Peyer's patch (tissue), 4 donors: Measurements from ENCODE around the gene PCSK2. TPM values are rescaled to one million over a fixed set of nuclear protein-coding genes. Genes with fewer than 3 reads are reported as not detected.

Experiments used
- DNase-seq, 3 donors: peaks; one replicate each; pipeline ENCODE4 v3.0.0-alpha.2; 2017 to 2019
- H3K27ac ChIP-seq, 4 donors: fragments of 200-600 bp; sonication (generic); one replicate each; pipeline ENCODE4 v1.5.1; 2016 to 2019
- H3K27me3 ChIP-seq, 2 donors: fragments of 200-600 bp; sonication (generic); one replicate each; pipeline ENCODE4 v1.5.1; 2019
- H3K36me3 ChIP-seq, 3 donors: fragments of 200-600 bp; sonication (generic); one replicate each; pipeline ENCODE4 v1.5.1; 2016 to 2019
- H3K4me1 ChIP-seq, 4 donors: fragments of 200-600 bp; sonication (generic); one replicate each; pipeline ENCODE4 v1.5.1; 2016 to 2019
- H3K4me3 ChIP-seq, 4 donors: fragments of 200-600 bp; sonication (generic); 1 replicate in 3 of 4; 2 replicates in 1 of 4; pipeline ENCODE4 v1.5.1; 2016 to 2019; ENCODE audit warnings: mild to moderate bottlenecking in 1 of 4
- H3K9me3 ChIP-seq, 4 donors: fragments of 200-600 bp; sonication (generic); one replicate each; pipeline ENCODE4 v1.5.1; 2016 to 2019; ENCODE audit warnings: mild to moderate bottlenecking in 1 of 4
- POLR2A ChIP-seq, 2 donors: fragments of 450-650 bp; IDR thresholded peaks; one replicate each; pipeline ENCODE4 v1.5.1; 2017; ENCODE audit warnings: antibody characterized with exemption in 2 of 2, mild to moderate bottlenecking in 2 of 2, moderate library complexity in 2 of 2
- total RNA-seq, 4 donors: library from RNA; depleted of rRNA; stranded (reverse); fragments of >200 nt; gene quantifications; one replicate each; pipeline ENCODE4 v1.1.0, GENCODE V29; 2016
- TF ChIP-seq, protein P1 (sequence below), 6 experiments: fragments of 450-650 bp in 4 of 6; fragments of 200-600 bp in 2 of 6; sonication (generic) in 1 of 6; IDR thresholded peaks; one replicate each; pipeline ENCODE4 v1.5.1; 2017 to 2019; ENCODE audit warnings: antibody characterized with exemption in 6 of 6, mild to moderate bottlenecking in 3 of 6, moderate library complexity in 1 of 6

PCSK2 gene
- total RNA-seq, 4 donors from 2014 or later: 0.18 to 0.80 (median 0.57) TPM; not detected in 1

DNA sequence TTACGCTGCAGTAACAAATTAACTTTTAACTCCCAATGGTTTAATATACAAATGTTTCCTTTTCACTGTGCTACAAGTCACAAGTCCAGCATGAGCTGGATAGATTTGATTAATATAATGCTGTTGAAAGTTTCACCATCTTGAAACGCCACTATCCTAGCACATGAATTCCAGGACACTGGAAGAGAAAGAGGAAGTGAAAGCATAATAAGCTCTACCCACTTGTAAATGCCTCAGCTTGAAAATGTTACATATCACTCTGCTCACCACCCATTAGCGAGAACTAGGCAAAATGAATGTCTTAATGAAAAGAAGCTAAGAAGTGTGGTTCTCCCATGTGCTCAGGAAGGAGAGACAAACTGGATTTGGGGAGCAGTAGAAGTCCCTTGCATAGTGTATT, 46.9 kb downstream of the PCSK2 start:
- Histone ChIP-seq H3K9me3 (no peaks in the 10 kb centered on the region), H3K27me3 (no peaks in the 10 kb centered on the region), H3K36me3 (no peaks in the 10 kb centered on the region), H3K27ac (no peak overlapping the region), H3K4me3 (no peak overlapping the region), H3K4me1 (no peaks in the 10 kb centered on the region)
- TF ChIP-seq, protein P1, sequence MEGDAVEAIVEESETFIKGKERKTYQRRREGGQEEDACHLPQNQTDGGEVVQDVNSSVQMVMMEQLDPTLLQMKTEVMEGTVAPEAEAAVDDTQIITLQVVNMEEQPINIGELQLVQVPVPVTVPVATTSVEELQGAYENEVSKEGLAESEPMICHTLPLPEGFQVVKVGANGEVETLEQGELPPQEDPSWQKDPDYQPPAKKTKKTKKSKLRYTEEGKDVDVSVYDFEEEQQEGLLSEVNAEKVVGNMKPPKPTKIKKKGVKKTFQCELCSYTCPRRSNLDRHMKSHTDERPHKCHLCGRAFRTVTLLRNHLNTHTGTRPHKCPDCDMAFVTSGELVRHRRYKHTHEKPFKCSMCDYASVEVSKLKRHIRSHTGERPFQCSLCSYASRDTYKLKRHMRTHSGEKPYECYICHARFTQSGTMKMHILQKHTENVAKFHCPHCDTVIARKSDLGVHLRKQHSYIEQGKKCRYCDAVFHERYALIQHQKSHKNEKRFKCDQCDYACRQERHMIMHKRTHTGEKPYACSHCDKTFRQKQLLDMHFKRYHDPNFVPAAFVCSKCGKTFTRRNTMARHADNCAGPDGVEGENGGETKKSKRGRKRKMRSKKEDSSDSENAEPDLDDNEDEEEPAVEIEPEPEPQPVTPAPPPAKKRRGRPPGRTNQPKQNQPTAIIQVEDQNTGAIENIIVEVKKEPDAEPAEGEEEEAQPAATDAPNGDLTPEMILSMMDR (IDR thresholded peaks at IDR 0.05): no peak
- no peak for TF ChIP-seq POLR2A (IDR thresholded peaks at IDR 0.05)
- no peak for DNase-seq

DNA sequence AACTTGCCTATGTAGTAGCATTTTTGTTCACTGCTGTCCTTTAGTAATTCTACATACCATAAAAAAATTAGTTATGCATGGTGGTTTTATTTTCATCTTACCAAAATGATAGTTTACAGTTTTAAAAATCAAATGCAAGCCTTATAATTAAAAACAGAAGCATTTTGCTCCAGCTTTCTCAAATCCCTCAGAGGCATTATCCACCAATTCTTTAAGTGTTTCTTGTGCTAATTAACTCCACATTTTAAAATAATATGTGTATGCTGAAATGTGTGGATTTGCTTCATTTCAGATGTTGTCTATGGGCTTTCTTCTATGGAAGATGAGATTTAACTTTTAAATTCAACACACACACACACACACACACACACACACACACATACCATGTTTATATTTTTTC, 49.3 kb downstream of the PCSK2 start:
- no peak overlapping the region for H3K4me3 ChIP-seq
- TF ChIP-seq, protein P1 (IDR thresholded peaks at IDR 0.05): no peak
- TF ChIP-seq POLR2A (IDR thresholded peaks at IDR 0.05): no peak
- DNase-seq: no peak
- no peaks in the 10 kb centered on the region for H3K36me3 ChIP-seq
- H3K27ac ChIP-seq: no peak overlapping the region
- H3K9me3 ChIP-seq: no peaks in the 10 kb centered on the region
- H3K4me1 ChIP-seq: no peaks in the 10 kb centered on the region
- H3K27me3 ChIP-seq: no peaks in the 10 kb centered on the region

DNA sequence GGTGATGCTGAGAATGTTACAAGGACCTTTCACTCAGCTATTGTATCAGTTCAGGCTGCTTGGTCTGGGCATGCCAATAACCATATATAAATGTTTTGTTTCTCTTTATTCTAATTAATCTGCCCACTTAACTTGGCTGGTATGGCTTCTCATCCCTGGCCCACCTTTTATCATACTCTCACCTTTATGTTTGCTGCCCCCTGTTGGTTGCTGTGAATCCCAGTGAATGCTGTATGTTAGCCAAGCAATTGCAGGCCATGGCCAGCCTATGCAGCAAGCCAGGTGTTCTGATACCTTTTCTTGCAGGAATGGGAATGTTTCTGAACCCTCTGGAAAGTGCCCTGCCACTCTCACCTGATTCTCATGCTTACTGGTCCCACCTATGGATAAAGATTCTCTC, 54.6 kb downstream of the PCSK2 start:
- no peak for DNase-seq
- Histone ChIP-seq H3K4me1 (no peaks in the 10 kb centered on the region), H3K27ac (no peak overlapping the region), H3K36me3 (no peaks in the 10 kb centered on the region), H3K27me3 (no peaks in the 10 kb centered on the region), H3K4me3 (no peak overlapping the region), H3K9me3 (no peaks in the 10 kb centered on the region)
- no peak for TF ChIP-seq POLR2A (IDR thresholded peaks at IDR 0.05)
- TF ChIP-seq, protein P1 (IDR thresholded peaks at IDR 0.05): peak in 1 of 6 experiments; percentile 5

DNA sequence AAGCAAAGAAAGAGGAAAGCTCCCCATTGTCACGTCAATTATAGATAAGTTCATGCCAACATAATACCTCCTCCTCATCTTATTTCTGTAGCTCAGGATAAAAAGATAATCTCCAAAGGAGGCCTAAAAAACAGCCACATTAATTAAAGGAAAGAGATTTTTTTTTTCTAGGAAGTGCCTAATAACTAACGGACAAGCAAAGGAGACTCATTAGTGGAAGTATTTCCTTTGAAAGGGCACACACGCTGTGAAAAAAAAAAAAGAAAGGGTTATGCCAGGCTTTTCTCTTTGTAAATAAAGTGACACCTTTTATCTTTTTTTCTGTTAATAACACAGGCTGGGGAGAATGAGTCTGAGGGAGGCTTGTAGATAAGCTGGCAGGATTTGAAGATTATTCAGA, 55.7 kb downstream of the PCSK2 start:
- Histone ChIP-seq H3K36me3 (no peaks in the 10 kb centered on the region), H3K27ac (no peak overlapping the region), H3K4me3 (no peak overlapping the region), H3K4me1 (no peaks in the 10 kb centered on the region), H3K27me3 (no peaks in the 10 kb centered on the region), H3K9me3 (no peaks in the 10 kb centered on the region)
- TF ChIP-seq, protein P1 (IDR thresholded peaks at IDR 0.05): no peak
- TF ChIP-seq POLR2A (IDR thresholded peaks at IDR 0.05): no peak
- no peak for DNase-seq

DNA sequence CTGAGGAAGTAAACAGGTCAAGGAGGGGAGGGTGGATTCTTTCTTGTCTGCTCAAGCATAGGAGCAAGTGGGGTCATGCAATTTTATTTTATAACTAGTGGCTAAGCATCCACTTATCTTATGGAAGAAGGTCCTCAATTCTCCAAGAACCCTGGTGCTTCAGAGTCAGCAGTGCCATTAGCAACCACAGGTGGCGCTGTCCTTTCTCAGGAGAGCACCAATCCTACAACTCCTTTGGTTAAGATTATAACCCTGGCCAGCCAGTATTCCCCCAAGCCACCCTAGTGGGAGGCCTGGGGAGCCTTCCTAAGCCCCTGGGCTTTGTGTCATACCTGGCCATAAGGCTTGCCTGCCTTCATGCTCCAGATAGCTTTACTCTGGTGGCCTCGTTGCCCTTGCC, 60.7 kb downstream of the PCSK2 start:
- no peak for DNase-seq
- H3K4me1 ChIP-seq: no peaks in the 10 kb centered on the region

More for the DNA sequence above, 60.7 kb downstream of the PCSK2 start:
- TF ChIP-seq POLR2A (IDR thresholded peaks at IDR 0.05): no peak
- TF ChIP-seq, protein P1 (IDR thresholded peaks at IDR 0.05): no peak
- H3K27me3 ChIP-seq: no peaks in the 10 kb centered on the region
- no peaks in the 10 kb centered on the region for H3K9me3 ChIP-seq
- no peaks in the 10 kb centered on the region for H3K36me3 ChIP-seq
- H3K4me3 ChIP-seq: no peak overlapping the region
- H3K27ac ChIP-seq: no peak overlapping the region
